Adrenal gland (tissue), 5 donors: ENCODE measurements around the gene NDUFB8.
A peak's percentile ranks its signal among the peaks of the same experiment; 100 is the strongest.

ENCODE experiments used
- CTCF ChIP-seq, 6 experiments: fragments of 450-650 bp in 4 of 6; fragments of 200-600 bp in 2 of 6; sonication (generic) in 1 of 6; IDR thresholded peaks; 1 replicate in 5 of 6; 2 replicates in 1 of 6; pipeline versions ENCODE4 v1.5.1 to v1.8.0; 2016 to 2021; ENCODE audit warnings: antibody characterized with exemption in 6 of 6, mild to moderate bottlenecking in 2 of 6, moderate library complexity in 1 of 6
- POLR2A ChIP-seq, 2 donors: fragments of 450-650 bp; IDR thresholded peaks; one replicate each; pipeline ENCODE4 v1.6.1; 2017; ENCODE audit warnings: antibody characterized with exemption in 2 of 2, mild to moderate bottlenecking in 2 of 2, moderate library complexity in 1 of 2
- donor health status: DM: no; HTN: no; CAD: no.

DNA sequence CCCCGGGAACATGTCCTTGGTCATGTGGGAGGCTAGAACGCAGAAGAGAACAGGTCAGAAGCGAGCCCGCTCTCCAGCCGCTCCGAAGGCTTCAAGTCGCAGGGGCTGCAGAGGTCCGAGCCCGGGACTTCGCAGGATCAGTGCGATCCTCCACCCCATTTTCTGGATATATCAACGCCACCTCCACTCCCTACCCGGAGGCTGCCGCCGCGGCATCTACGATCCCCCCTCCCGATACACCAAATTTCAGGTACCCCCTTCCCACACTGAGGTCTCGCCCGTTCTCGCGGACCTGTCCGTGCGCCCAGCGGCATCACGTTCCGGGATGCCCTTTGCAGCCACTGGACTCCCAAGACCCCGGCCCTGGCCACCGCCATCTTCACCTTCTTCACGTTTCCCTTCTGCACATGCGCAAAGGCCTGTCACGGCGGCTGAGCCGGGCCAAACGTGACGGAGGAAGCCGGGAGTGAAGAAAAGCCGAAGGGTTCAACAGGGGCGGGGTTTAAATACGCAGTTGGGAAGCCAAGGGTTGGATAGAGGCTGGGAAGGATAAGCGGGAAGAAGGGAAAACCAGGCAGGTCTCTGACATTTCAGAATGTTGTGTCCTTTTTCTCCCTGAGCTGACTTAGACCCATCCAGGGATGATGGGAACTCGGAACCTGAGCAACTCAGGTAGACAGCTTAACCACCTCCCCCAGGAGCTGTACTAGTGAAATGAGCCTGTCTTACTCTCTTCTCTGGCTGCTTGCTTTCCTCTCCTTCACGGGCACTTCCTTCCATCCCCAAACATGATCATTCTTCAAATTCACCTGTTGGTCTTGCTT, at the start of gene NDUFB8:
- TF ChIP-seq CTCF (IDR thresholded peaks at IDR 0.05) (no peak), POLR2A (IDR thresholded peaks at IDR 0.05) (peak; percentile 53 to 73)
